K562 (cell line): ENCODE measurements around the gene ZFYVE28. TPM values are rescaled to one million over a fixed set of nuclear protein-coding genes. Genes with fewer than 3 reads are reported as not detected.

Source experiments
- ATAC-seq: fragments of 200-7000 bp; cut with Tn5 transposase; 3 replicates; pipeline ENCODE4 v1.9.1; 2020; ENCODE audit warnings: moderate library complexity
- BruUV-seq: library from RNA; stranded (reverse); fragments of 400-500 nt; replicated peaks from 2 replicates; lab custom pipeline; 2021; lab: Mats Ljungman, UMichigan
- CTCF ChIA-PET: fragments of 300-600 bp; formaldehyde crosslinking; extraction: SDS; loops from one replicate; lab custom pipeline; 2021; ENCODE audit warnings: low intra/inter-chr PET ratio; lab: Yijun Ruan, JAX
- POLR2A ChIA-PET: fragments of 300-600, 350-650 bp; sonication (Branson Sonifier 250); formaldehyde crosslinking; extraction: SDS; loops from one replicate; lab custom pipeline; 2021; ENCODE audit warnings: antibody characterized with exemption, inconsistent platforms; lab: Yijun Ruan, JAX
- DNase-seq, 4 experiments: peaks; one replicate each; pipeline versions ENCODE4 v3.0.0 to v3.0.0-alpha.2; 2011 to 2018; ENCODE audit warnings: low spot score in 3 of 4, mixed read lengths in 3 of 4; ENCODE audit errors: extremely low read depth in 1 of 4
- FAIRE-seq: peaks from 2 replicates; lab custom pipeline; 2011; peaks lifted over from hg19 to GRCh38; lab: Jason Lieb, UNC
- H2AFZ ChIP-seq: 2 replicates; pipeline ENCODE4 v1.6.0; 2011; ENCODE audit warnings: low read depth, low read length, control low read depth, inconsistent platforms
- H3K27ac ChIP-seq: fragments of 200-600 bp; 3 replicates; pipeline ENCODE4 v1.8.0; 2011; ENCODE audit warnings: low read depth, mild to moderate bottlenecking, control low read depth, inconsistent platforms, low read length, moderate library complexity, mixed read lengths; ENCODE audit errors: extremely low read depth
- H3K27me3 ChIP-seq, 2 experiments: fragments of 300-600 bp in 1 of 2; 2 replicates in 1 of 2; 3 replicates in 1 of 2; pipeline versions ENCODE4 v1.6.0 to v1.8.0; 2011; ENCODE audit warnings: inconsistent platforms in 2 of 2, low read length in 2 of 2, mild to moderate bottlenecking in 1 of 2, mixed read lengths in 1 of 2, moderate library complexity in 1 of 2; ENCODE audit not compliant: control insufficient read depth in 2 of 2, insufficient read depth in 2 of 2
- H3K36me3 ChIP-seq: fragments of 300-600 bp; 3 replicates; pipeline ENCODE4 v1.8.0; 2011; ENCODE audit warnings: mild to moderate bottlenecking, low read length, inconsistent platforms; ENCODE audit not compliant: control insufficient read depth, insufficient read depth
- H3K4me1 ChIP-seq, 2 experiments: fragments of 200-600 bp in 1 of 2; replicated peaks in 1 of 2; 2 replicates in 1 of 2; 3 replicates in 1 of 2; pipeline versions ENCODE4 v1.5.1 to v1.8.0; 2011; ENCODE audit warnings: inconsistent platforms in 2 of 2, low read length in 2 of 2, mild to moderate bottlenecking in 1 of 2, mixed read lengths in 1 of 2, moderate library complexity in 1 of 2; ENCODE audit not compliant: control insufficient read depth in 2 of 2, insufficient read depth in 2 of 2
- H3K4me2 ChIP-seq: 2 replicates; pipeline ENCODE4 v1.6.1; 2011; ENCODE audit warnings: low read length, control low read depth, inconsistent platforms, mixed read lengths; ENCODE audit not compliant: insufficient read depth
- H3K4me3 ChIP-seq: fragments of 200-600 bp; sonication (generic), shearing (Covaris generic); 2 replicates; pipeline ENCODE4 v1.5.1; 2016; ENCODE audit warnings: control low read depth, inconsistent platforms
- H3K79me2 ChIP-seq: fragments of 200-600 bp; 3 replicates; pipeline ENCODE4 v1.8.0; 2011; ENCODE audit warnings: low read length, inconsistent platforms; ENCODE audit not compliant: control insufficient read depth, insufficient read depth
- H3K9ac ChIP-seq, 2 experiments: 2 replicates each; pipeline versions ENCODE4 v1.6.0 to v1.6.1; 2011; ENCODE audit warnings: low read depth in 2 of 2, low read length in 2 of 2, control low read depth in 1 of 2, inconsistent platforms in 1 of 2, mild to moderate bottlenecking in 1 of 2, mixed read lengths in 1 of 2; ENCODE audit not compliant: insufficient read depth in 1 of 2
- H3K9me1 ChIP-seq: one replicate; pipeline ENCODE4 v1.6.0; 2011; ENCODE audit warnings: inconsistent platforms, mild to moderate bottlenecking, low read length, moderate library complexity; ENCODE audit not compliant: control insufficient read depth, insufficient read depth
- H3K9me3 ChIP-seq: replicated peaks from 2 replicates; pipeline ENCODE4 v1.5.1; 2011; ENCODE audit warnings: low read depth, low read length, inconsistent platforms; ENCODE audit not compliant: control insufficient read depth, insufficient read depth
- H4K20me1 ChIP-seq: replicated peaks from 2 replicates; pipeline ENCODE4 v1.6.1; 2011; ENCODE audit warnings: low read length, inconsistent platforms, mixed read lengths; ENCODE audit not compliant: control insufficient read depth, insufficient read depth
- C11orf30 ChIP-seq: fragments of 450-650 bp; IDR thresholded peaks from 2 replicates; pipeline ENCODE4 v1.6.1; 2016; ENCODE audit warnings: low read depth, mild to moderate bottlenecking
- KHSRP ChIP-seq: fragments of 450-650 bp; IDR thresholded peaks from 2 replicates; pipeline ENCODE4 v1.6.1; 2017
- NBN ChIP-seq: fragments of 450-650 bp; IDR thresholded peaks from 2 replicates; pipeline ENCODE4 v1.6.1; 2016; ENCODE audit warnings: low read depth, mild to moderate bottlenecking
- NCOA4 ChIP-seq: fragments of 450-650 bp; IDR thresholded peaks from 2 replicates; pipeline ENCODE4 v1.6.1; 2018; ENCODE audit warnings: mild to moderate bottlenecking; ENCODE audit not compliant: partially characterized antibody
- RFX1 ChIP-seq: fragments of 450-650 bp; IDR thresholded peaks from 2 replicates; pipeline ENCODE4 v1.6.1; 2016; ENCODE audit warnings: mild to moderate bottlenecking, moderate library complexity
- SMAD2 ChIP-seq: fragments of 150-350 bp; IDR thresholded peaks from 2 replicates; pipeline ENCODE4 v1.6.1; 2014; ENCODE audit warnings: low read depth, mild to moderate bottlenecking, low read length
- SMARCB1 ChIP-seq: IDR thresholded peaks from 2 replicates; pipeline ENCODE4 v1.6.1; 2011; ENCODE audit warnings: improper control_type of control experiment, low read depth; ENCODE audit not compliant: insufficient read length
- ZNF263 ChIP-seq: sonication (generic); formaldehyde crosslinking; IDR thresholded peaks from 2 replicates; pipeline ENCODE4 v1.8.0; 2022; ENCODE audit warnings: mild to moderate bottlenecking, missing genetic modification reagents, borderline replicate concordance
- WGBS: fragments of 100-300 bp; shearing (Covaris generic); methylation state at CpG from one replicate; pipeline ENCODE4 v1.1.6; 2016; ENCODE audit warnings: low coverage, mixed read lengths; ENCODE audit not compliant: insufficient coverage; ENCODE audit errors: missing lambda C conversion rate; 5-methylcytosine and 5-hydroxymethylcytosine counted together
- in situ Hi-C: fragments of 300-500 bp; cut with MboI; formaldehyde crosslinking; loops from 4 replicates; pipeline ENCODE4 v1.15.0; 2018; ENCODE audit warnings: inconsistent platforms, mixed read lengths
- intact Hi-C: fragments of 100-400 bp; cut with micrococcal nuclease; formaldehyde crosslinking; loops from 2 replicates; pipeline ENCODE4 v1.14.2; 2022
- polyA plus RNA-seq, 8 experiments: library from polyadenylated mRNA; depleted of rRNA in 4 of 8; stranded (reverse) in 5 of 8; unstranded in 3 of 8; fragments of >200 nt; fragmentation: Nextera tagmentation in 2 of 8; fragmentation: Illumina TruSeq in 1 of 8; extraction: Ambion mirVana in 2 of 8; extraction: Trizol in 1 of 8; gene quantifications; 2 replicates each; pipeline versions ENCODE4 v1.2.1 to v1.2.3, GENCODE V29; 2011 to 2014; ENCODE audit warnings: inconsistent platforms in 1 of 8, missing spikeins in 1 of 8
- total RNA-seq, 7 experiments: library from RNA; depleted of rRNA in 6 of 7; stranded (reverse); fragments of >200 nt in 6 of 7; fragmentation: Illumina TruSeq in 2 of 7; extraction: Trizol in 2 of 7; gene quantifications; 2 replicates each; pipeline versions ENCODE4 v1.2.1 to v1.2.3, GENCODE V29; 2011 to 2021; ENCODE audit warnings: low replicate concordance in 1 of 7
- TF ChIP-seq, protein P1 (sequence below): fragments of 450-650 bp; IDR thresholded peaks from 2 replicates; pipeline ENCODE4 v1.7.1; 2018; ENCODE audit warnings: mild to moderate bottlenecking, low read depth; ENCODE audit not compliant: partially characterized antibody

ZFYVE28 gene
- total and polyA plus RNA-seq, 9 of the 15 experiments (the other 6 are each of a cell fraction or from before 2014, with no cell fraction given): 1.3 to 24.8 (median 8.9) TPM

DNA sequence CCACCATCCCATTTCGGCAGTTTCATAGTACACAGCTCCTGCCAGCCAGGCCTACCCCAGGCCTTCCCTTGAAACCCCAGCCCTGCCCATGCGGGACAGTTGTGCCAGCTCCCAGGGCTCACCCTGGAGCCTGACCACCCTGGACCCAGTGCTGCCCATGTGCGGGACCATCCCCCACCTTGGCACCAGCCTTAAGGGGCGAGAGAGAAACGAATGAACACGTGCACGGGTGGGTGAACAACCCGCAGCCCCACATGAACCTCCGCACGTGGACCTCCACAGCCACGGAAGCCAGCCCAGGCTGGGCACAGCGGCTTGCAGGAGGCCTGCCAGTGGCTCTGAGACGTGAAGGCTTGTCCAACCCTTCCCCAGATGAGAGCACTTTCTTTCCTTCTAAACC lies 80.5 kb downstream of the ZFYVE28 start:
- in situ Hi-C loops: no loop called here
- no TSS peak for BruUV-seq
- Histone ChIP-seq H3K9me3 (no peaks in the 10 kb centered on the region), H4K20me1 (0 out of 2 replicates have a peak, but pooled peaks cover 4% of the 10 kb centered on the region), H3K27ac (no peak overlapping the region), H3K4me1 (peaks cover 0 to 18% of the 10 kb centered on the region in 2 experiments; a peak in 2 of 5 replicates), H3K36me3 (peaks cover 43% of the 10 kb centered on the region; the same call in 1 of the 3 replicates), H2AFZ (no peak overlapping the region), H3K9me1 (peaks cover 3% of the 10 kb centered on the region), H3K79me2 (no peaks in the 10 kb centered on the region), H3K4me3 (no peak overlapping the region), H3K27me3 (no peaks in the 10 kb centered on the region), H3K9ac (no peak overlapping the region), H3K4me2 (no peak overlapping the region)
- TF ChIP-seq SMARCB1 (no peak), NCOA4 (no peak), NBN (no peak), SMAD2 (no peak), KHSRP (no peak), RFX1 (no peak), C11orf30 (no peak), ZNF263 (CRISPR knock-in tag) (no peak)
- TF ChIP-seq, protein P1, sequence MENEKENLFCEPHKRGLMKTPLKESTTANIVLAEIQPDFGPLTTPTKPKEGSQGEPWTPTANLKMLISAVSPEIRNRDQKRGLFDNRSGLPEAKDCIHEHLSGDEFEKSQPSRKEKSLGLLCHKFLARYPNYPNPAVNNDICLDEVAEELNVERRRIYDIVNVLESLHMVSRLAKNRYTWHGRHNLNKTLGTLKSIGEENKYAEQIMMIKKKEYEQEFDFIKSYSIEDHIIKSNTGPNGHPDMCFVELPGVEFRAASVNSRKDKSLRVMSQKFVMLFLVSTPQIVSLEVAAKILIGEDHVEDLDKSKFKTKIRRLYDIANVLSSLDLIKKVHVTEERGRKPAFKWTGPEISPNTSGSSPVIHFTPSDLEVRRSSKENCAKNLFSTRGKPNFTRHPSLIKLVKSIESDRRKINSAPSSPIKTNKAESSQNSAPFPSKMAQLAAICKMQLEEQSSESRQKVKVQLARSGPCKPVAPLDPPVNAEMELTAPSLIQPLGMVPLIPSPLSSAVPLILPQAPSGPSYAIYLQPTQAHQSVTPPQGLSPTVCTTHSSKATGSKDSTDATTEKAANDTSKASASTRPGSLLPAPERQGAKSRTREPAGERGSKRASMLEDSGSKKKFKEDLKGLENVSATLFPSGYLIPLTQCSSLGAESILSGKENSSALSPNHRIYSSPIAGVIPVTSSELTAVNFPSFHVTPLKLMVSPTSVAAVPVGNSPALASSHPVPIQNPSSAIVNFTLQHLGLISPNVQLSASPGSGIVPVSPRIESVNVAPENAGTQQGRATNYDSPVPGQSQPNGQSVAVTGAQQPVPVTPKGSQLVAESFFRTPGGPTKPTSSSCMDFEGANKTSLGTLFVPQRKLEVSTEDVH: no peak
- no peak for DNase-seq
- intact Hi-C loops: no loop called here
- WGBS: 97% methylated on average over 13 of the region's 13 CpGs
- no peak for FAIRE-seq
- no peak for ATAC-seq
- ChIA-PET POLR2A (interaction anchor here (0.9 to 1.2 kb wide), 2 partner anchors 11 to 110 kb away, joined by 3 to 4 read pairs; no protein-coding TSS in a partner anchor), CTCF (no interaction called here)
